GM21576 (cell line): Measurements from ENCODE around the gene KCNH1.
"Not testable (repeated sequence)": the region's sequence is repeated elsewhere in the genome, so short reads cannot be mapped to it uniquely, and the experiment has no call there.

Experiments used
- ATAC-seq: cut with Tn5 transposase; IDR thresholded peaks from one replicate; pipeline ENCODE4 v1.9.1; 2021; ENCODE audit warnings: mild to moderate bottlenecking, moderate library complexity; ENCODE audit not compliant: unreplicated experiment

The KCNH1 gene

GRCh38 chr1:211011128-211011527 is 122.8 kb downstream of the KCNH1 start:
- ATAC-seq = not testable (repeated sequence)

GRCh38 chr1:211009944-211010343 is 124.0 kb downstream of the KCNH1 start:
- ATAC-seq = no peak

GRCh38 chr1:211007830-211008229 is 126.1 kb downstream of the KCNH1 start:
- no peak for ATAC-seq

- not testable (repeated sequence) for ATAC-seq
These were observed 138.0 kb downstream of the KCNH1 start for GRCh38 chr1:210995931-210996330.

- no peak for ATAC-seq
These were observed 141.1 kb downstream of the KCNH1 start for GRCh38 chr1:210992837-210993236.

- no peak for ATAC-seq
These were observed 144.0 kb downstream of the KCNH1 start for GRCh38 chr1:210989905-210990304.

- ATAC-seq = no peak
These were observed 152.5 kb downstream of the KCNH1 start for GRCh38 chr1:210981490-210981889.

GRCh38 chr1:210980082-210980481 is 153.9 kb downstream of the KCNH1 start:
- no peak for ATAC-seq

- ATAC-seq = no peak
These were observed 155.0 kb downstream of the KCNH1 start for GRCh38 chr1:210978974-210979354.

- ATAC-seq = no peak
These were observed 155.5 kb downstream of the KCNH1 start for GRCh38 chr1:210978316-210978973.

GRCh38 chr1:210951279-210951678 is 182.7 kb downstream of the KCNH1 start:
- ATAC-seq = no peak

GRCh38 chr1:210949940-210950546 is 183.9 kb downstream of the KCNH1 start:
- ATAC-seq = not testable (repeated sequence)

- no peak for ATAC-seq
These were observed 184.5 kb downstream of the KCNH1 start for GRCh38 chr1:210949489-210949888.

GRCh38 chr1:210949039-210949438 is 184.9 kb downstream of the KCNH1 start:
- no peak for ATAC-seq

GRCh38 chr1:210944252-210944651 is 189.7 kb downstream of the KCNH1 start:
- no peak for ATAC-seq

GRCh38 chr1:210942513-210942912 is 191.4 kb downstream of the KCNH1 start:
- no peak for ATAC-seq

- no peak for ATAC-seq
These were observed 193.8 kb downstream of the KCNH1 start for GRCh38 chr1:210940081-210940617.

GRCh38 chr1:210938416-210938925 is 195.5 kb downstream of the KCNH1 start:
- ATAC-seq = no peak

- no peak for ATAC-seq
These were observed 196.1 kb downstream of the KCNH1 start for GRCh38 chr1:210937846-210938245.

- no peak for ATAC-seq
These were observed 198.0 kb downstream of the KCNH1 start for GRCh38 chr1:210935905-210936304.

GRCh38 chr1:210932104-210932503 is 201.8 kb downstream of the KCNH1 start:
- no peak for ATAC-seq

- ATAC-seq = no peak
These were observed 211.3 kb downstream of the KCNH1 start for GRCh38 chr1:210922666-210923065.
